GM03348 (cell line): Measurements from ENCODE around the gene ZDHHC23.

ENCODE experiments used
- DNase-seq: peaks from one replicate; pipeline ENCODE4 v3.0.0; 2012; ENCODE audit warnings: low spot score

Gene ZDHHC23

GRCh38 chr3:113947372-113948014, at the start of gene ZDHHC23:
Gene ZDHHC23, plus strand, starts transcription at chr3:113948013. Its CDS starts 790 bp downstream, at chr3:113948803.
- DNase-seq: peak; percentile 88

- peak; percentile 41 for DNase-seq
Measured at GRCh38 chr3:113898892-113899291, 48.9 kb upstream of the ZDHHC23 start.

- no peak for DNase-seq
Measured at GRCh38 chr3:113906568-113907140, 41.2 kb upstream of the ZDHHC23 start.

GRCh38 chr3:113908133-113908532, 39.7 kb upstream of the ZDHHC23 start:
- no peak for DNase-seq

GRCh38 chr3:113910966-113911365, 36.8 kb upstream of the ZDHHC23 start:
- DNase-seq: no peak

- DNase-seq: peak; percentile 53
Measured at GRCh38 chr3:113912552-113913236, 35.1 kb upstream of the ZDHHC23 start.

GRCh38 chr3:113914646-113915045, 33.2 kb upstream of the ZDHHC23 start:
- peak; percentile 68 for DNase-seq

- DNase-seq: no peak
Measured at GRCh38 chr3:113927556-113927955, 20.3 kb upstream of the ZDHHC23 start.

- no peak for DNase-seq
Measured at GRCh38 chr3:113946831-113947230, 982 bp upstream of the ZDHHC23 start.

GRCh38 chr3:113948015-113948917, 453 bp downstream of the ZDHHC23 start:
- DNase-seq: no peak

GRCh38 chr3:113952921-113953320, 5.1 kb downstream of the ZDHHC23 start:
- DNase-seq: peak; percentile 37

- no peak for DNase-seq
Measured at GRCh38 chr3:113953677-113954076, 5.9 kb downstream of the ZDHHC23 start.

GRCh38 chr3:113954091-113954685, 6.4 kb downstream of the ZDHHC23 start:
- no peak for DNase-seq

- no peak for DNase-seq
Measured at GRCh38 chr3:113963879-113964278, 16.1 kb downstream of the ZDHHC23 start.

GRCh38 chr3:113966172-113966571, 18.4 kb downstream of the ZDHHC23 start:
- DNase-seq: no peak

GRCh38 chr3:113968986-113969385, 21.2 kb downstream of the ZDHHC23 start:
- peak; percentile 43 for DNase-seq

- DNase-seq: no peak
Measured at GRCh38 chr3:113977822-113978221, 30.0 kb downstream of the ZDHHC23 start.

GRCh38 chr3:113979916-113980315, 32.1 kb downstream of the ZDHHC23 start:
- DNase-seq: no peak

GRCh38 chr3:113981803-113982202, 34.0 kb downstream of the ZDHHC23 start:
- DNase-seq: no peak

- no peak for DNase-seq
Measured at GRCh38 chr3:113983544-113983943, 35.7 kb downstream of the ZDHHC23 start.

- DNase-seq: no peak
Measured at GRCh38 chr3:113985541-113985940, 37.7 kb downstream of the ZDHHC23 start.

GRCh38 chr3:114005481-114005880, 57.7 kb downstream of the ZDHHC23 start:
- DNase-seq: no peak
